CD4-positive, CD25-positive, alpha-beta regulatory T cell (primary cell): Measurements from ENCODE around the gene ATP2B2. TPM values are rescaled to one million over a fixed set of nuclear protein-coding genes. Genes with fewer than 3 reads are reported as not detected.
"Not testable (repeated sequence)": the region's sequence is repeated elsewhere in the genome, so short reads cannot be mapped to it uniquely, and the experiment has no call there.

Experiments used
- ATAC-seq, 2 donors: fragments of 150-1000 bp; cut with Tn5 transposase; one replicate each; pipeline ENCODE4 v1.10.0; 2021; ENCODE audit warnings: low read depth in 2 of 2, moderate number of reproducible peaks in 2 of 2, moderate library complexity in 1 of 2
- DNase-seq, 3 donors: peaks; one replicate each; pipeline versions ENCODE4 v3.0.0 to v3.0.0-alpha.2; 2012 to 2022; ENCODE audit warnings: mixed read lengths in 1 of 3
- H3K27ac ChIP-seq: one replicate; pipeline ENCODE4 v1.7.0; 2013; ENCODE audit warnings: mild to moderate bottlenecking, low read length; ENCODE audit not compliant: insufficient read depth, poor library complexity, severe bottlenecking
- H3K27me3 ChIP-seq: one replicate; pipeline ENCODE4 v1.7.0; 2013; ENCODE audit warnings: low read length; ENCODE audit not compliant: control insufficient read depth, insufficient read depth
- H3K36me3 ChIP-seq: one replicate; pipeline ENCODE4 v1.7.0; 2013; ENCODE audit warnings: mild to moderate bottlenecking, low read length, moderate library complexity; ENCODE audit not compliant: control insufficient read depth, insufficient read depth
- H3K4me1 ChIP-seq: 2 replicates; pipeline ENCODE4 v1.7.0; 2013; ENCODE audit warnings: mild to moderate bottlenecking, low read length; ENCODE audit not compliant: insufficient read depth, control insufficient read depth, poor library complexity, severe bottlenecking
- H3K4me3 ChIP-seq: one replicate; pipeline ENCODE4 v1.7.0; 2013; ENCODE audit warnings: low read depth, mild to moderate bottlenecking, low read length, moderate library complexity
- H3K9me3 ChIP-seq, 2 experiments: 1 replicate in 1 of 2; 2 replicates in 1 of 2; pipeline ENCODE4 v1.7.0; 2013; ENCODE audit warnings: low read length in 2 of 2, mild to moderate bottlenecking in 1 of 2, moderate library complexity in 1 of 2; ENCODE audit not compliant: control insufficient read depth in 2 of 2
- H3K27ac Mint-ChIP-seq, 3 donors: one replicate each; pipeline ENCODE4 v1.8.0; 2020 to 2022; ENCODE audit warnings: mild to moderate bottlenecking in 3 of 3, mixed read lengths in 3 of 3, moderate library complexity in 2 of 3
- H3K27me3 Mint-ChIP-seq: one replicate; pipeline ENCODE4 v1.8.0; 2022; ENCODE audit warnings: mild to moderate bottlenecking, mixed read lengths
- H3K36me3 Mint-ChIP-seq: one replicate; pipeline ENCODE4 v1.8.0; 2020; ENCODE audit warnings: mixed read lengths
- H3K4me1 Mint-ChIP-seq, 4 donors: one replicate each; pipeline ENCODE4 v1.8.0; 2020 to 2022; ENCODE audit warnings: mixed read lengths in 4 of 4, mild to moderate bottlenecking in 1 of 4
- H3K4me3 Mint-ChIP-seq, 4 donors: one replicate each; pipeline ENCODE4 v1.8.0; 2020 to 2022; ENCODE audit warnings: mild to moderate bottlenecking in 4 of 4, mixed read lengths in 4 of 4, moderate library complexity in 3 of 4
- H3K9me3 Mint-ChIP-seq, 7 donors: one replicate each; pipeline ENCODE4 v1.8.0; 2020 to 2022; ENCODE audit warnings: mixed read lengths in 7 of 7, mild to moderate bottlenecking in 3 of 7, moderate library complexity in 2 of 7
- polyA plus RNA-seq, 4 donors: library from polyadenylated mRNA; unstranded; fragments of 300-500 nt; fragmentation: Illumina TruSeq; gene quantifications; one replicate each; pipeline ENCODE4 v1.2.3, GENCODE V29; 2021
- total RNA-seq: library from RNA; stranded (reverse); gene quantifications from one replicate; pipeline ENCODE4 v1.2.3, GENCODE V29; 2022

Gene ATP2B2
- total and polyA plus RNA-seq, 5 donors from 2014 or later = 0.13 TPM; not detected in 4

- Mint-ChIP-seq H3K4me1 (no peaks in the 10 kb centered on the region), H3K27ac (no peak overlapping the region), H3K36me3 (no peaks in the 10 kb centered on the region), H3K27me3 (peaks cover 20% of the 10 kb centered on the region), H3K4me3 (no peak overlapping the region), H3K9me3 (peaks cover 0 to 30% (median 10%) of the 10 kb centered on the region in 7 donors)
- no peaks in the 10 kb centered on the region for H3K36me3 ChIP-seq
- peaks cover 6 to 8% of the 10 kb centered on the region in 2 experiments for H3K9me3 ChIP-seq
- ATAC-seq = no peak
- no peak for DNase-seq
- no peak overlapping the region for H3K27ac ChIP-seq
- no peaks in the 10 kb centered on the region for H3K4me1 ChIP-seq
- H3K4me3 ChIP-seq = no peak overlapping the region
- no peaks in the 10 kb centered on the region for H3K27me3 ChIP-seq
Observed at GRCh38 chr3:10542518-10542917, 37.1 kb upstream of the ATP2B2 start.

GRCh38 chr3:10540347-10540746, 35.0 kb upstream of the ATP2B2 start:
- not testable (repeated sequence) for H3K27me3 ChIP-seq, H3K27ac ChIP-seq, DNase-seq, H3K4me1 ChIP-seq, H3K36me3 ChIP-seq, H3K4me1 Mint-ChIP-seq, ATAC-seq, H3K36me3 Mint-ChIP-seq, H3K4me3 Mint-ChIP-seq, H3K4me3 ChIP-seq, H3K27ac Mint-ChIP-seq, H3K9me3 ChIP-seq
- Mint-ChIP-seq H3K9me3 (peaks cover 0 to 30% (median 10%) of the 10 kb centered on the region in 7 donors), H3K27me3 (peaks cover 26% of the 10 kb centered on the region)

- Mint-ChIP-seq H3K9me3 (peaks cover 0 to 5% (median 0%) of the 10 kb centered on the region in 7 donors), H3K4me1 (no peaks in the 10 kb centered on the region), H3K27ac (no peak overlapping the region), H3K4me3 (no peak overlapping the region), H3K27me3 (peaks cover 25% of the 10 kb centered on the region), H3K36me3 (no peaks in the 10 kb centered on the region)
- Histone ChIP-seq H3K9me3 (no peaks in the 10 kb centered on the region), H3K4me1 (no peaks in the 10 kb centered on the region), H3K27me3 (peaks cover 3% of the 10 kb centered on the region), H3K4me3 (no peak overlapping the region), H3K27ac (no peak overlapping the region), H3K36me3 (no peaks in the 10 kb centered on the region)
- no peak for DNase-seq
- no peak for ATAC-seq
Observed at GRCh38 chr3:10534066-10534465, 28.7 kb upstream of the ATP2B2 start.

- H3K27me3 Mint-ChIP-seq = peaks cover 24% of the 10 kb centered on the region
- DNase-seq (no peak), ATAC-seq (no peak)
- H3K9me3 Mint-ChIP-seq = peaks cover 0 to 3% (median 0%) of the 10 kb centered on the region in 7 donors
- H3K27ac Mint-ChIP-seq = no peak overlapping the region
- H3K4me1 Mint-ChIP-seq = no peaks in the 10 kb centered on the region
- Histone ChIP-seq H3K36me3 (no peaks in the 10 kb centered on the region), H3K4me1 (no peaks in the 10 kb centered on the region), H3K27me3 (peaks cover 3% of the 10 kb centered on the region), H3K9me3 (no peaks in the 10 kb centered on the region), H3K27ac (no peak overlapping the region), H3K4me3 (no peak overlapping the region)
- no peak overlapping the region for H3K4me3 Mint-ChIP-seq
- H3K36me3 Mint-ChIP-seq = no peaks in the 10 kb centered on the region
Observed at GRCh38 chr3:10533737-10534023, 28.3 kb upstream of the ATP2B2 start.

GRCh38 chr3:10532939-10533736, 27.8 kb upstream of the ATP2B2 start:
- H3K9me3 Mint-ChIP-seq = no peaks in the 10 kb centered on the region
- Histone ChIP-seq H3K36me3 (no peaks in the 10 kb centered on the region), H3K4me3 (no peak overlapping the region), H3K27me3 (peaks cover 3% of the 10 kb centered on the region), H3K4me1 (no peaks in the 10 kb centered on the region), H3K27ac (no peak overlapping the region), H3K9me3 (no peaks in the 10 kb centered on the region)
- no peak for DNase-seq
- H3K4me1 Mint-ChIP-seq = no peaks in the 10 kb centered on the region
- peaks cover 18% of the 10 kb centered on the region for H3K27me3 Mint-ChIP-seq
- ATAC-seq = no peak
- no peak overlapping the region for H3K4me3 Mint-ChIP-seq
- H3K36me3 Mint-ChIP-seq = no peaks in the 10 kb centered on the region
- no peak overlapping the region for H3K27ac Mint-ChIP-seq

GRCh38 chr3:10531031-10531430, 25.6 kb upstream of the ATP2B2 start:
- no peaks in the 10 kb centered on the region for H3K4me1 ChIP-seq
- no peaks in the 10 kb centered on the region for H3K9me3 ChIP-seq
- DNase-seq (no peak), ATAC-seq (no peak)
- no peaks in the 10 kb centered on the region for H3K36me3 Mint-ChIP-seq
- no peak overlapping the region for H3K4me3 Mint-ChIP-seq
- H3K9me3 Mint-ChIP-seq = no peaks in the 10 kb centered on the region
- no peak overlapping the region for H3K27ac ChIP-seq
- no peak overlapping the region for H3K4me3 ChIP-seq
- no peaks in the 10 kb centered on the region for H3K36me3 ChIP-seq
- no peaks in the 10 kb centered on the region for H3K4me1 Mint-ChIP-seq
- peaks cover 9% of the 10 kb centered on the region for H3K27me3 Mint-ChIP-seq
- H3K27me3 ChIP-seq = peaks cover 3% of the 10 kb centered on the region
- no peak overlapping the region for H3K27ac Mint-ChIP-seq

- Mint-ChIP-seq H3K4me3 (no peak overlapping the region), H3K9me3 (no peaks in the 10 kb centered on the region), H3K36me3 (no peaks in the 10 kb centered on the region), H3K27me3 (peaks cover 15% of the 10 kb centered on the region), H3K4me1 (no peaks in the 10 kb centered on the region), H3K27ac (no peak overlapping the region)
- Histone ChIP-seq H3K36me3 (no peaks in the 10 kb centered on the region), H3K27ac (no peak overlapping the region), H3K4me1 (no peaks in the 10 kb centered on the region), H3K9me3 (no peaks in the 10 kb centered on the region), H3K4me3 (no peak overlapping the region), H3K27me3 (peaks cover under 1% of the 10 kb centered on the region)
- DNase-seq = no peak
- ATAC-seq = no peak
Observed at GRCh38 chr3:10530241-10530640, 24.9 kb upstream of the ATP2B2 start.

- H3K36me3 Mint-ChIP-seq = no peaks in the 10 kb centered on the region
- H3K4me1 Mint-ChIP-seq = no peaks in the 10 kb centered on the region
- no peak overlapping the region for H3K27ac ChIP-seq
- no peak overlapping the region for H3K27ac Mint-ChIP-seq
- no peaks in the 10 kb centered on the region for H3K9me3 Mint-ChIP-seq
- no peaks in the 10 kb centered on the region for H3K9me3 ChIP-seq
- H3K27me3 Mint-ChIP-seq = peaks cover 19% of the 10 kb centered on the region
- DNase-seq (no peak), ATAC-seq (no peak)
- no peaks in the 10 kb centered on the region for H3K36me3 ChIP-seq
- no peaks in the 10 kb centered on the region for H3K4me1 ChIP-seq
- no peaks in the 10 kb centered on the region for H3K27me3 ChIP-seq
- H3K4me3 Mint-ChIP-seq = no peak overlapping the region
- H3K4me3 ChIP-seq = no peak overlapping the region
Observed at GRCh38 chr3:10529809-10530208, 24.4 kb upstream of the ATP2B2 start.
